ENCODE results near the gene HPCAL1. TPM values are rescaled to one million over a fixed set of nuclear protein-coding genes. Genes with fewer than 3 reads are reported as not detected.
A peak's percentile ranks its signal among the peaks of the same experiment; 100 is the strongest.

Gene HPCAL1
- total RNA-seq = 10 to 100 TPM; 31.1 to 45.2 (median 39.8) TPM
- total RNA-seq (2013) = 24.2 TPM

DNA sequence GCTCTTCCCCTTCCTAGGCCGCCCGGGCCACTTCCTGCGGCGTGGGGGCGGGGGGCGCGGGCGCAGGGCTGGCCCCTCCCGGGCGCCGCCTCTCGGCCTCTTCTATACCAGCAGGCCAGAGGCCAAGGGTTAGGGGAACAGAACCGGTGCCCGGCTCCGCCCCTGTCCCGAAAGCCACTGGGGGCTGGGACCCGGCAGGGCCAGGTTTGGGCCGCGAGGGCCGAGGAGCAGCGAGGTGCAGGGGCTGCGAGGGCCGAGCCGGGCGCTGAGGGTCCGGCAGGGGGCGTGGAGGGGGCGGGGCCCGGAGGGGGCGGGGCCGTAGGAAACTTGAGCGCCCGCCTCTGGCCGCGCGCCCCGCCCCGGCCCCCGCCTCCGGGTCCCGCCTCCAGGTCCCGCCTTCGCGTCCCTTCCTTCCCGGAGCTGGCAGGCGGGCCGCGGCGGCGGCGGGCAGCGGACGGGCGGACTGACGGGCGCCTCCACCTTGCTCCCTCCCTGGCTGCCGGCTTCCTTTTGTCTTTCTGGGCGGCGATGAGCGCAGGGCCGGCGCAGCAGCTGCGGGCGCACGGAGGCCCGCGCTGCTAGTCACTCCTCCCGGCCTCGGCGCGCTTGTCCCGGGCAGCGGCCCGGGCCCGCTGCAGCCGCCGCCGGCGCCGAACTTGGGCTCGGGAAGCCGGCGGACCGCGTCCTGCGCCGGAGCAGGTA is at the start of gene HPCAL1:
Gene HPCAL1 (plus strand): TSS at position 426 of the 702 bp plus-strand sequence. CDS start 116,854 bp downstream, outside the sequence.
- TF ChIP-seq, protein P1, sequence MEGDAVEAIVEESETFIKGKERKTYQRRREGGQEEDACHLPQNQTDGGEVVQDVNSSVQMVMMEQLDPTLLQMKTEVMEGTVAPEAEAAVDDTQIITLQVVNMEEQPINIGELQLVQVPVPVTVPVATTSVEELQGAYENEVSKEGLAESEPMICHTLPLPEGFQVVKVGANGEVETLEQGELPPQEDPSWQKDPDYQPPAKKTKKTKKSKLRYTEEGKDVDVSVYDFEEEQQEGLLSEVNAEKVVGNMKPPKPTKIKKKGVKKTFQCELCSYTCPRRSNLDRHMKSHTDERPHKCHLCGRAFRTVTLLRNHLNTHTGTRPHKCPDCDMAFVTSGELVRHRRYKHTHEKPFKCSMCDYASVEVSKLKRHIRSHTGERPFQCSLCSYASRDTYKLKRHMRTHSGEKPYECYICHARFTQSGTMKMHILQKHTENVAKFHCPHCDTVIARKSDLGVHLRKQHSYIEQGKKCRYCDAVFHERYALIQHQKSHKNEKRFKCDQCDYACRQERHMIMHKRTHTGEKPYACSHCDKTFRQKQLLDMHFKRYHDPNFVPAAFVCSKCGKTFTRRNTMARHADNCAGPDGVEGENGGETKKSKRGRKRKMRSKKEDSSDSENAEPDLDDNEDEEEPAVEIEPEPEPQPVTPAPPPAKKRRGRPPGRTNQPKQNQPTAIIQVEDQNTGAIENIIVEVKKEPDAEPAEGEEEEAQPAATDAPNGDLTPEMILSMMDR (IDR thresholded peaks at IDR 0.05) = peak; percentile 74
- peak within 1 kb of the TSS; percentile 82 for H3K4me3 ChIP-seq (ENCODE audit: low read length)
- WGBS (ENCODE audit: insufficient coverage) = under 1% methylated on average over 87 of the region's 87 CpGs
- Mint-ChIP-seq H3K36me3 (no peaks in the 10 kb centered on the region), H3K9me3 (no peaks in the 10 kb centered on the region), H3K27me3 (ENCODE audit: low read depth in 2 of 2) (no peaks in the 10 kb centered on the region), H3K4me1 (peaks cover 62 to 68% of the 10 kb centered on the region in 2 donors), H3K27ac (peak within 1 kb of the TSS in 1 of 2 donors; percentile 82), H3K4me3 (peak within 1 kb of the TSS; percentile 95)
- DNase-seq (peak; percentile 84 to 87), ATAC-seq (peak; percentile 82 to 91 (median 82))
- H3K36me3 ChIP-seq (ENCODE audit: control insufficient read depth, insufficient read depth, low read length) = no peaks in the 10 kb centered on the region
- peak within 1 kb of the TSS; percentile 69 for H3K27ac ChIP-seq (ENCODE audit: low read length)
- H3K4me1 ChIP-seq (ENCODE audit: control insufficient read depth, insufficient read depth, low read length) = peaks cover 55% of the 10 kb centered on the region
- intact Hi-C loops (cut with micrococcal nuclease) = loop anchor here (2.0 to 5.0 kb wide), 3 partner anchors 80 to 182 kb away; no protein-coding TSS in a partner anchor
- H3K27me3 ChIP-seq (ENCODE audit: control insufficient read depth, insufficient read depth, low read length) = no peaks in the 10 kb centered on the region
- H3K9me3 ChIP-seq (ENCODE audit: control insufficient read depth, insufficient read depth, low read length) = no peaks in the 10 kb centered on the region

DNA sequence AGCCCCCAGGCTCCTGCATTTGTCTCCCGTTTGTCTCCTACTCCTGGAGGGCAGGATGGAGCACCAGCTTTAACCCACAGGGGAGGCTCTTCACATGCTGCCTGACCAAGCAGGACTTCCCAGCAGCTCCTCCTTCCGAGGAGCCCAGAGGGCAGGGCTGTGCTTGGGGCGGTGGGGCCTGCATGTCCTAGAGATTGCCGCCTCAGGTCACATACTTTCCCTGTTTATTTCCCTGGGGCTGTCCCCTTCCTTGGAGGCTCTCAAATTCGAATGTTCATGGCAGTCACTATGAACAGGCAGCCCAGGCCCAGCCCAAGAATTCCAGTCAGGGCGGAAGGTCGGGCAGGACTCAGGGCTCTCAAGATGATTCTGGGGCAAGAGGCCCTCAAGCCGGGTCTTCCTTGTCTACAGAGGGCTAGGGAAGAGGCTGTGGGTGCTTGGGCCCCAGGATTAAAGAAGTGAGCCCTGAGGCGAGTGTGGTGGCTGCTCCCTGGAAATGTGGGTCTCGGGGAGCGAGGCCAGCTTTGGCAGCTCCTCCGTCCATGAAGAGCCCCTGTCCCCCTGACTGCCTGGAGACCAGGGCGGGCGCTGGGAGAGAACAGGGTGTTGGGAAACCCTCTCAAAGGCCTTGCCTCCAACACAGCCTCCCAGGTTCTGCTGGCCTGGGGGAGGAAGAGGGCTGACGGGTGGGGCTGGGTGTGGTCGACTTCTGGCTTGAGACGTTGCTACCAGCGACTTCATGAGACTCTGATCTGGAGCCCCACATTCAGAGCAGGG is 48.9 kb upstream of the HPCAL1 start:
- peaks cover 44 to 53% of the 10 kb centered on the region in 2 donors for H3K4me1 Mint-ChIP-seq
- TF ChIP-seq, protein P1 (IDR thresholded peaks at IDR 0.05) = no peak
- Histone ChIP-seq H3K27ac (ENCODE audit: low read length) (no peak overlapping the region), H3K9me3 (ENCODE audit: control insufficient read depth, insufficient read depth, low read length) (no peaks in the 10 kb centered on the region), H3K27me3 (ENCODE audit: control insufficient read depth, insufficient read depth, low read length) (no peaks in the 10 kb centered on the region), H3K4me1 (ENCODE audit: control insufficient read depth, insufficient read depth, low read length) (peaks cover 59% of the 10 kb centered on the region), H3K36me3 (ENCODE audit: control insufficient read depth, insufficient read depth, low read length) (no peaks in the 10 kb centered on the region), H3K4me3 (ENCODE audit: low read length) (no peak overlapping the region)
- peaks cover 4 to 5% of the 10 kb centered on the region in 2 donors for H3K9me3 Mint-ChIP-seq
- no peak for DNase-seq
- peak overlapping the region; percentile 61 for H3K4me3 Mint-ChIP-seq
- H3K27me3 Mint-ChIP-seq (ENCODE audit: low read depth in 2 of 2) = peaks cover 0 to 7% of the 10 kb centered on the region in 2 donors
- WGBS (ENCODE audit: insufficient coverage) = 86% methylated on average over 18 of the region's 18 CpGs
- ATAC-seq = no peak
- intact Hi-C loops (cut with micrococcal nuclease) = no loop called here
- H3K36me3 Mint-ChIP-seq = peaks cover 14% of the 10 kb centered on the region
- no peak overlapping the region for H3K27ac Mint-ChIP-seq

DNA sequence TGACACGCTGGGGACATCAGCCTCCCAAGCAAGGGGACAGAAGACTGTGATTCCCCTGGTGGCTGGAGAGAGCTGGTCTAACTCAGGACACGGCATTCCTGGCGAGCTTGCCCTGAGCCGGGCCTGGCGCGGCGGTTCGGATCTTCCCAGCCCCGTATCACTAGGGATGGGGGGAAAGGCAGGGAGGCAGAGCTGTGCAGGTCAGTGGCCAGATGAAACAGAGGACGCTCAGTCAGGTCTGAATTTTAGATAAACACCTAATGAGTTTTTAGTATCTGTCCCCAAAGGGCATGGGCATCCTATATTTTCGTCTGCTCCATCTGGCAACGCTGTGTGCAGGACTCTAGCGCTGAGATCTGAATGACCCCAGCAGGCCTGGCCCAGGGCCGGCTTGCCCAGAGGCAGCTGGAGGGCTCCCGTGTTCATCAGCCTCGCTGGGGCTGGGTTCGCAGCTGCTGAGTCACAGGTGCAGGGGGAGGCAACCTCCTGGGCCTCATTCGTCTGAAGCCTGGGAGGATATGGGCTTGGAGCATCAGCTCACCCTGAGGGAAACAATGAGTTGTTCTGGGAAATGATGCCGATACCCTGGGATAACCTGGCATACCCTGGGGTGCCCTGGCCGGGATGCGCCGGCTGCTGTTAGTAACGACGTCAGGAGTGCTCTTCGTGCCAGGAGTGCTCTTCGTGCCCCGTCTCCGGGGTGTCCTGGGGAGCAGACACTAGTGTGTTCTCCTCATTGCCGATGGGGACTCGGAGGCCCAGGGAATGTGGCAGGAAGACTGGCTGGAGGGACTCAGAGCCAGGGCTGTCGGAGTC is 48.1 kb upstream of the HPCAL1 start:
- DNase-seq (no peak), ATAC-seq (no peak)
- Mint-ChIP-seq H3K4me1 (peaks cover 46 to 55% of the 10 kb centered on the region in 2 donors), H3K36me3 (peaks cover 14% of the 10 kb centered on the region), H3K27ac (no peak overlapping the region), H3K9me3 (peaks cover 4 to 5% of the 10 kb centered on the region in 2 donors), H3K27me3 (ENCODE audit: low read depth in 2 of 2) (peaks cover 0 to 7% of the 10 kb centered on the region in 2 donors), H3K4me3 (peak overlapping the region; percentile 61)
- H3K36me3 ChIP-seq (ENCODE audit: control insufficient read depth, insufficient read depth, low read length) = no peaks in the 10 kb centered on the region
- H3K27me3 ChIP-seq (ENCODE audit: control insufficient read depth, insufficient read depth, low read length) = no peaks in the 10 kb centered on the region
- intact Hi-C loops (cut with micrococcal nuclease) = no loop called here
- peaks cover 61% of the 10 kb centered on the region for H3K4me1 ChIP-seq (ENCODE audit: control insufficient read depth, insufficient read depth, low read length)
- no peaks in the 10 kb centered on the region for H3K9me3 ChIP-seq (ENCODE audit: control insufficient read depth, insufficient read depth, low read length)
- WGBS (ENCODE audit: insufficient coverage) = 90% methylated on average over 31 of the region's 31 CpGs
- no peak overlapping the region for H3K4me3 ChIP-seq (ENCODE audit: low read length)
- TF ChIP-seq, protein P1 (IDR thresholded peaks at IDR 0.05) = no peak
- H3K27ac ChIP-seq (ENCODE audit: low read length) = no peak overlapping the region
